Heart right ventricle (tissue), 16 donors: Measurements from ENCODE around the gene PCSK5. TPM values are rescaled to one million over a fixed set of nuclear protein-coding genes. Genes with fewer than 3 reads are reported as not detected.

Experiments
- ATAC-seq, 8 donors: fragments of 200-7000 bp; cut with Tn5 transposase; one replicate each; pipeline ENCODE4 v1.9.1; 2020; ENCODE audit warnings: mild to moderate bottlenecking in 8 of 8, moderate library complexity in 8 of 8, moderate number of reproducible peaks in 1 of 8
- DNase-seq, 2 donors: peaks; one replicate each; pipeline ENCODE4 v3.0.0-alpha.2; 2020
- H3K27ac ChIP-seq, 10 donors: fragments of 200-600 bp; sonication (generic) in 2 of 10; one replicate each; pipeline versions ENCODE4 v1.5.0 to v1.8.0; 2020 to 2022; ENCODE audit warnings: mild to moderate bottlenecking in 3 of 10
- H3K27me3 ChIP-seq, 7 donors: fragments of 200-600 bp; one replicate each; pipeline ENCODE4 v1.8.0; 2021 to 2022; ENCODE audit warnings: mild to moderate bottlenecking in 2 of 7
- H3K36me3 ChIP-seq, 9 donors: fragments of 200-600 bp; sonication (generic) in 1 of 9; one replicate each; pipeline versions ENCODE4 v1.5.0 to v1.8.0; 2020 to 2022; ENCODE audit warnings: mild to moderate bottlenecking in 2 of 9
- H3K4me1 ChIP-seq, 9 donors: fragments of 200-600 bp; sonication (generic) in 1 of 9; one replicate each; pipeline versions ENCODE4 v1.5.0 to v1.8.0; 2020 to 2022; ENCODE audit warnings: mild to moderate bottlenecking in 4 of 9
- H3K4me3 ChIP-seq, 10 donors: fragments of 200-600 bp; sonication (generic) in 2 of 10; one replicate each; pipeline versions ENCODE4 v1.5.0 to v1.8.0; 2020 to 2022; ENCODE audit warnings: mild to moderate bottlenecking in 7 of 10, moderate library complexity in 2 of 10
- H3K9me3 ChIP-seq, 11 donors: fragments of 200-600 bp in 10 of 11; sonication (generic) in 2 of 11; one replicate each; pipeline versions ENCODE4 v1.5.0 to v1.8.0; 2013 to 2022; ENCODE audit warnings: mild to moderate bottlenecking in 2 of 11, control low read depth in 1 of 11, moderate library complexity in 1 of 11
- CTCF ChIP-seq, 9 donors: fragments of 200-600 bp; sonication (generic) in 2 of 9; IDR thresholded peaks; one replicate each; pipeline versions ENCODE4 v1.5.0 to v1.8.0; 2021 to 2022; ENCODE audit warnings: antibody characterized with exemption in 9 of 9, mild to moderate bottlenecking in 5 of 9, moderate library complexity in 1 of 9
- WGBS, 2 donors: extraction: QIAGEN DNeasy Blood & Tissue Kit; methylation state at CpG; one replicate each; pipeline ENCODE4 v1.1.7; 2013; ENCODE audit warnings: inconsistent platforms in 1 of 2; 5-methylcytosine and 5-hydroxymethylcytosine counted together
- intact Hi-C, 10 donors: fragments of 100-400 bp; cut with DNase I; formaldehyde crosslinking; loops; one replicate each; pipeline versions ENCODE4 v1.11.1 to v1.14.2; 2022
- polyA plus RNA-seq, 2 donors: library from polyadenylated mRNA; stranded (reverse); fragments of 200-250 nt; gene quantifications; one replicate each; pipeline ENCODE4 v1.2.3, GENCODE V29; 2013
- total RNA-seq, 10 donors: library from RNA; stranded (reverse); fragmentation: NEBNext Ultra II Directional in 3 of 10; extraction: Animal tissue kit (Norgen Biotek cat#: 25700) in 3 of 10; gene quantifications; one replicate each; pipeline versions ENCODE4 v1.2.1 to v1.2.4, GENCODE V29; 2021 to 2023
- donor health status: Arrhythmogenic right ventricular cardiomyopathy.
- donor health status: ischemic (EF 13 %, LVEDD 7.1; RV severe dilation, severe dysfunction).
- donor health status: healthy with polysubstance abuse.
- donor health status: DM: no; HTN: yes; CAD: no.
- donor health status: DM: no; HTN: no; CAD: no.
- donor health status: ischemic (EF 25% LVEDD 6.9; RV normal size, moderate dysfunction).
- donor health status: ischemic (EF 25% LVEDD 5.7; RV mildly dilated, moderate dysfunction).
- donor health status: healthy.
- donor health status: DM: yes; HTN: yes; CAD: no.
- donor health status: Ischemic cardiomyopathy.
- donor health status: ischemic (EF 35%, LVEDD 5.7; RV mildly dilated, moderate dysfunction).
- donor health status: nonischemic (EF 11% LVEDD 7.7; RV severe dilation, severe dysfunction).
- donor health status: DM: yes; HTN: yes; CAD: no.
- donor health status: PGD.
- donor health status: ischemic (EF 29% LVEDD 5.4; RV normal size, mild dysfunction).
- donor health status: nonischemic (EF 23%, LVEDD 6.1; RV moderate dilation, normal function).

PCSK5 gene
- total and polyA plus RNA-seq, 12 donors, result 1.8 to 8.3 (median 5.7) TPM

- DNase-seq (no peak), ATAC-seq (no peak)
- WGBS, 2 donors, result 84% methylated on average over 5 of the region's 5 CpGs
- TF ChIP-seq CTCF (IDR thresholded peaks at IDR 0.05), result no peak
- Histone ChIP-seq H3K9me3 (no peaks in the 10 kb centered on the region), H3K27ac (no peak overlapping the region), H3K4me3 (no peak overlapping the region), H3K36me3 (no peaks in the 10 kb centered on the region), H3K27me3 (no peaks in the 10 kb centered on the region), H3K4me1 (peaks cover 0 to 8% (median 0%) of the 10 kb centered on the region in 9 donors)
- intact Hi-C loops, result no loop called here
Measured at GRCh38 chr9:76151267-76151666, 260.8 kb downstream of the PCSK5 start.

- 93% methylated on average over 6 of the region's 6 CpGs for WGBS, 2 donors
- TF ChIP-seq CTCF (IDR thresholded peaks at IDR 0.05), result no peak
- intact Hi-C loops, result no loop called here
Measured at GRCh38 chr9:76153339-76153738, 262.9 kb downstream of the PCSK5 start.

DNA sequence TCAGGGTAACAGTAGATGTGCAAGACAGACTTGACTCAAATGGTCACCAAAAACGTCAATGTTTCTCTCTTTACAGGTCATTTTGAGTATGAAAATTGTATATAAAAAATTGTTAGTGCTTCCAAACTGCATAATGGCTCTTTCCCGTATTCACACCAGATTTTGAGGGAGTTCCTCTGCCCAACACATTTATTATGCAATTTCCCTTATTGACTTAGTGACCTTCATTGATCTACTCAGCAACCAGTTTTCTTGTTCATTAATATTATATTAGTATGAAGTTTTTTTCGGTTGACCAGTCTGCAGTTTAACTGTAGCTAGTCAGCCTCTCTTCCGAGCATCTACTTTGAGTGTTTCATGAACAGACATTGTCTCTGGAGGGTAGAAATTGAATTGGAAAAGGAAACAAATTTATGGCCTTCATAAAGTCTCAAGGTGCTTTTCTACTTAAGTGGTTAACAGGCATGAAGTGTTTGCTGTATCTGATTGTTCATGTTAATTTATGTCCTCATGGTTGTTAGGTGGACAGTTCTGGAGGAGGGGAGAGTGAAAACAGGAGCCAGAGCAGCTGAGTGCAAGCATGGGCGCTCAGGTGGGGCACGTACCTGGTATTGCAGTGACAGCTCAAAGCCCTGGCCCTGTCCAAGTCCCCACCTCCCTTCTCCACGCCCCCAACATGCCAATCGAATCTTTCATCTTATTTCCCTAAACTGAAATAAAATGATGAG lies 263.6 kb downstream of the PCSK5 start:
- peaks cover 0 to 6% (median 0%) of the 10 kb centered on the region in 9 donors for H3K4me1 ChIP-seq
- no peak overlapping the region for H3K27ac ChIP-seq
- peaks cover 0 to 24% (median 0%) of the 10 kb centered on the region in 9 donors for H3K36me3 ChIP-seq
- 94 to 95% methylated on average over 8 of the region's 8 CpGs for WGBS, 2 donors
- no peak for TF ChIP-seq CTCF (IDR thresholded peaks at IDR 0.05)
- no peak for ATAC-seq
- no peaks in the 10 kb centered on the region for H3K27me3 ChIP-seq
- intact Hi-C loops, result no loop called here
- no peak overlapping the region for H3K4me3 ChIP-seq
- no peak for DNase-seq
- H3K9me3 ChIP-seq, result no peaks in the 10 kb centered on the region

More at GRCh38 chr9:76153339-76153738, 262.9 kb downstream of the PCSK5 start:
- H3K36me3 ChIP-seq, result peaks cover 0 to 16% (median 0%) of the 10 kb centered on the region in 9 donors
- no peak for ATAC-seq
- H3K27me3 ChIP-seq, result no peaks in the 10 kb centered on the region
- no peaks in the 10 kb centered on the region for H3K9me3 ChIP-seq
- no peak overlapping the region for H3K4me3 ChIP-seq
- H3K27ac ChIP-seq, result no peak overlapping the region
- peaks cover 0 to 8% (median 0%) of the 10 kb centered on the region in 9 donors for H3K4me1 ChIP-seq
- DNase-seq, result no peak

DNA sequence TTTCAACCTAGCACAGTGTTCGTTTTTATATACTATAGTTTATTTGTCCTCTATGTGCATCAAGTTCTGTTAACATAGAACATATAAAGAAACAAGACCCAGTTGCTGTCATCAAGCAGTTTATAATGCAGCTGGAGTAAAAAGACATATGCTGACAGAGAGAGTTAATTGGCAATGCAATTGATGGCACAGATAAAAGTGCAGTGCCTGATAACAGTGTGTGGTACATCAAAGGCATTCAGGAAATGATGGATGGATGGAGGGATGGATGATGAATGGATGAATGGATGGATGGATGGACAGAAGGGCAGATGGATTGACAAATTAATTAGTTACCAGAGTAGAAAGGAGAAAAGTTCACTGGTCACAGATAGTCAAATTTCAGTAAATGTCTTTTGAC lies 264.9 kb downstream of the PCSK5 start:
- 91 to 97% methylated on average over 1 of the region's 1 CpG for WGBS, 2 donors

More for the DNA sequence above, 264.9 kb downstream of the PCSK5 start:
- Histone ChIP-seq H3K4me3 (no peak overlapping the region), H3K9me3 (no peaks in the 10 kb centered on the region), H3K36me3 (peaks cover 0 to 37% (median 0%) of the 10 kb centered on the region in 9 donors), H3K27me3 (no peaks in the 10 kb centered on the region), H3K27ac (no peak overlapping the region), H3K4me1 (peaks cover 0 to 3% (median 0%) of the 10 kb centered on the region in 9 donors)
- DNase-seq (no peak), ATAC-seq (no peak)
- no peak for TF ChIP-seq CTCF (IDR thresholded peaks at IDR 0.05)
- intact Hi-C loops, result no loop called here
